HG03064 (cell line): ENCODE measurements around the gene HLA-F.

ENCODE experiments used
- ATAC-seq: cut with Tn5 transposase; IDR thresholded peaks from one replicate; pipeline ENCODE4 v1.9.1; 2021; ENCODE audit warnings: low read depth; ENCODE audit not compliant: unreplicated experiment

The HLA-F gene

GRCh38 chr6:29742127-29742526 lies 18.9 kb downstream of the HLA-F start:
- ATAC-seq: no peak

GRCh38 chr6:29743025-29743424 lies 19.8 kb downstream of the HLA-F start:
- no peak for ATAC-seq

GRCh38 chr6:29743568-29743967 lies 20.3 kb downstream of the HLA-F start:
- no peak for ATAC-seq

GRCh38 chr6:29744131-29744530 lies 20.9 kb downstream of the HLA-F start:
- ATAC-seq: no peak

GRCh38 chr6:29744621-29745020 lies 21.4 kb downstream of the HLA-F start:
- ATAC-seq: no peak

- no peak for ATAC-seq
These were observed 22.2 kb downstream of the HLA-F start for GRCh38 chr6:29745386-29745785.

- no peak for ATAC-seq
These were observed 22.7 kb downstream of the HLA-F start for GRCh38 chr6:29745855-29746449.

- ATAC-seq: no peak
These were observed 23.8 kb downstream of the HLA-F start for GRCh38 chr6:29746846-29747687.

- ATAC-seq: no peak
These were observed 24.5 kb downstream of the HLA-F start for GRCh38 chr6:29747688-29748250.

GRCh38 chr6:29748391-29749307 lies 25.4 kb downstream of the HLA-F start:
- peak; percentile 68 for ATAC-seq

- no peak for ATAC-seq
These were observed 26.1 kb downstream of the HLA-F start for GRCh38 chr6:29749308-29749662.

- ATAC-seq: no peak
These were observed 26.4 kb downstream of the HLA-F start for GRCh38 chr6:29749668-29750067.

GRCh38 chr6:29750709-29751108 lies 27.5 kb downstream of the HLA-F start:
- no peak for ATAC-seq

GRCh38 chr6:29751480-29751879 lies 28.2 kb downstream of the HLA-F start:
- no peak for ATAC-seq

- peak; percentile 52 for ATAC-seq
These were observed 29.4 kb downstream of the HLA-F start for GRCh38 chr6:29752451-29753308.

- ATAC-seq: no peak
These were observed 30.0 kb downstream of the HLA-F start for GRCh38 chr6:29753309-29753644.

- no peak for ATAC-seq
These were observed 32.1 kb downstream of the HLA-F start for GRCh38 chr6:29755295-29755871.

GRCh38 chr6:29757282-29757681 lies 34.0 kb downstream of the HLA-F start:
- ATAC-seq: no peak

- no peak for ATAC-seq
These were observed 34.6 kb downstream of the HLA-F start for GRCh38 chr6:29757701-29758293.
